Measurements from ENCODE around the gene GPX2. TPM values are rescaled to one million over a fixed set of nuclear protein-coding genes. Genes with fewer than 3 reads are reported as not detected.

The GPX2 gene
- total and polyA plus RNA-seq, 2 of the 4 experiments (the other 2 are of a cell fraction): not detected

GRCh38 chr14:64973026-64973442 lies 30.5 kb upstream of the GPX2 start:
- Histone ChIP-seq H2AK5ac (ENCODE audit: low read depth, low read length) (no peak overlapping the region), H4K8ac (ENCODE audit: low read depth in 2 of 2, low read length in 2 of 2) (peak overlapping the region in 1 of 2 experiments; percentile 66; a peak in 1 of 4 replicates), H4K5ac (ENCODE audit: low read depth, low read length) (no peak overlapping the region), H3K9me3 (ENCODE audit: control insufficient read depth, insufficient read depth, low read length) (no peaks in the 10 kb centered on the region), H2AFZ (replicated peaks; ENCODE audit: low read length, poor library complexity) (peak overlapping the region; percentile 46), H2AK9ac (replicated peaks; ENCODE audit: low read depth, low read length, poor library complexity) (no peak overlapping the region), H3K18ac (ENCODE audit: low read depth, low read length) (no peak overlapping the region), H2BK20ac (ENCODE audit: low read depth, low read length) (no peak overlapping the region), H3K56ac (ENCODE audit: extremely low read depth, insufficient read depth, low read length) (no peak overlapping the region), H3K4me1 (ENCODE audit: control insufficient read depth, insufficient read depth, low read length) (peaks cover 6% of the 10 kb centered on the region), H2BK15ac (ENCODE audit: low read depth, low read length) (no peak overlapping the region), H3K27me3 (ENCODE audit: control insufficient read depth, insufficient read depth, low read length) (peaks cover 9% of the 10 kb centered on the region; the same call in 1 of the 2 replicates), H4K91ac (ENCODE audit: insufficient read depth, low read depth, low read length) (no peak overlapping the region), H3K27ac (ENCODE audit: insufficient read depth, low read length) (no peak overlapping the region), H2BK120ac (ENCODE audit: low read depth, low read length) (no peak overlapping the region), H3K36me3 (ENCODE audit: control insufficient read depth, insufficient read depth, low read length) (no peaks in the 10 kb centered on the region), H2BK5ac (ENCODE audit: low read depth, low read length, poor library complexity, severe bottlenecking) (no peak overlapping the region), H3K23ac (ENCODE audit: low read depth, low read length) (no peak overlapping the region), H3K4ac (ENCODE audit: low read depth, low read length) (no peak overlapping the region), H3K14ac (replicated peaks; ENCODE audit: low read depth, low read length) (no peak overlapping the region), H4K20me1 (ENCODE audit: insufficient read depth, low read length) (no peaks in the 10 kb centered on the region), H3K4me3 (ENCODE audit: insufficient read depth, low read depth, low read length) (no peak overlapping the region; the same call in 1 of the 2 replicates), H3K79me1 (ENCODE audit: low read depth in 1 of 2, low read length in 2 of 2) (no peaks in the 10 kb centered on the region; a peak in 2 of 4 replicates), H3K4me2 (ENCODE audit: low read depth, low read length) (no peak overlapping the region), H3K9ac (ENCODE audit: low read depth, low read length) (no peak overlapping the region), H3K9me1 (ENCODE audit: insufficient read depth, low read length) (no peaks in the 10 kb centered on the region)
- ChIA-PET POLR2A (ENCODE audit: unreplicated experiment) (no interaction called here), CTCF (no interaction called here)
- no peak for ATAC-seq (ENCODE audit: low read depth)
- dilution Hi-C loops (cut with HindIII; ENCODE audit: low sequenced_read_pairs, unreplicated experiment): no loop called here
- BruUV-seq (replicated peaks): no TSS peak
- in situ Hi-C loops (cut with MboI; ENCODE audit: low sequenced_read_pairs): no loop called here
- WGBS, 2 experiments (ENCODE audit: extremely low coverage in 2 of 2, insufficient read length in 1 of 2): no CpG with 5 or more reads among the region's 8 CpGs
- TF ChIP-seq MAFK (IDR thresholded peaks at IDR 0.05; ENCODE audit: low read depth, low read length) (no peak), NFE2L2 (IDR thresholded peaks at IDR 0.05; ENCODE audit: low read depth, low read length) (no peak), RFX5 (IDR thresholded peaks at IDR 0.05; ENCODE audit: low read depth, low read length) (no peak), MAZ (IDR thresholded peaks at IDR 0.05; ENCODE audit: borderline replicate concordance, low read depth, low read length) (no peak), SMC3 (IDR thresholded peaks at IDR 0.05; ENCODE audit: low read depth, low read length) (no peak), POLR2A (IDR thresholded peaks at IDR 0.05; ENCODE audit: low read depth, low read length) (no peak), RCOR1 (IDR thresholded peaks at IDR 0.05; ENCODE audit: insufficient replicate concordance, low read length) (no peak), USF2 (IDR thresholded peaks at IDR 0.05; ENCODE audit: low read depth, low read length) (no peak), MXI1 (IDR thresholded peaks at IDR 0.05; ENCODE audit: borderline replicate concordance, low read depth, low read length) (no peak), BHLHE40 (IDR thresholded peaks at IDR 0.05; ENCODE audit: low read depth, low read length) (no peak), FOS (IDR thresholded peaks at IDR 0.05; ENCODE audit: low read depth, low read length) (no peak), RAD21 (IDR thresholded peaks at IDR 0.05; ENCODE audit: low read length) (no peak), CEBPB (IDR thresholded peaks at IDR 0.05; ENCODE audit: low read depth, low read length) (no peak), CHD1 (IDR thresholded peaks at IDR 0.05; ENCODE audit: low read depth, low read length) (no peak)
- TF ChIP-seq, protein P1, sequence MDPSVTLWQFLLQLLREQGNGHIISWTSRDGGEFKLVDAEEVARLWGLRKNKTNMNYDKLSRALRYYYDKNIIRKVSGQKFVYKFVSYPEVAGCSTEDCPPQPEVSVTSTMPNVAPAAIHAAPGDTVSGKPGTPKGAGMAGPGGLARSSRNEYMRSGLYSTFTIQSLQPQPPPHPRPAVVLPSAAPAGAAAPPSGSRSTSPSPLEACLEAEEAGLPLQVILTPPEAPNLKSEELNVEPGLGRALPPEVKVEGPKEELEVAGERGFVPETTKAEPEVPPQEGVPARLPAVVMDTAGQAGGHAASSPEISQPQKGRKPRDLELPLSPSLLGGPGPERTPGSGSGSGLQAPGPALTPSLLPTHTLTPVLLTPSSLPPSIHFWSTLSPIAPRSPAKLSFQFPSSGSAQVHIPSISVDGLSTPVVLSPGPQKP (IDR thresholded peaks at IDR 0.05; ENCODE audit: borderline replicate concordance, low read depth, low read length): no peak
- TF ChIP-seq, protein P2, sequence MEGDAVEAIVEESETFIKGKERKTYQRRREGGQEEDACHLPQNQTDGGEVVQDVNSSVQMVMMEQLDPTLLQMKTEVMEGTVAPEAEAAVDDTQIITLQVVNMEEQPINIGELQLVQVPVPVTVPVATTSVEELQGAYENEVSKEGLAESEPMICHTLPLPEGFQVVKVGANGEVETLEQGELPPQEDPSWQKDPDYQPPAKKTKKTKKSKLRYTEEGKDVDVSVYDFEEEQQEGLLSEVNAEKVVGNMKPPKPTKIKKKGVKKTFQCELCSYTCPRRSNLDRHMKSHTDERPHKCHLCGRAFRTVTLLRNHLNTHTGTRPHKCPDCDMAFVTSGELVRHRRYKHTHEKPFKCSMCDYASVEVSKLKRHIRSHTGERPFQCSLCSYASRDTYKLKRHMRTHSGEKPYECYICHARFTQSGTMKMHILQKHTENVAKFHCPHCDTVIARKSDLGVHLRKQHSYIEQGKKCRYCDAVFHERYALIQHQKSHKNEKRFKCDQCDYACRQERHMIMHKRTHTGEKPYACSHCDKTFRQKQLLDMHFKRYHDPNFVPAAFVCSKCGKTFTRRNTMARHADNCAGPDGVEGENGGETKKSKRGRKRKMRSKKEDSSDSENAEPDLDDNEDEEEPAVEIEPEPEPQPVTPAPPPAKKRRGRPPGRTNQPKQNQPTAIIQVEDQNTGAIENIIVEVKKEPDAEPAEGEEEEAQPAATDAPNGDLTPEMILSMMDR (conservative IDR thresholded peaks at IDR 0.05; ENCODE audit: low read depth, low read length): no peak
- intact Hi-C loops (cut with micrococcal nuclease): no loop called here
- DNase-seq: no peak
